HG02938 (cell line): ENCODE measurements around the gene GZMA.
"Not testable (repeated sequence)": the region's sequence is repeated elsewhere in the genome, so short reads cannot be mapped to it uniquely, and the experiment has no call there.

Experiments
- ATAC-seq: cut with Tn5 transposase; IDR thresholded peaks from one replicate; pipeline ENCODE4 v1.9.1; 2021; ENCODE audit warnings: mild to moderate bottlenecking, moderate library complexity; ENCODE audit not compliant: unreplicated experiment

GZMA gene

GRCh38 chr5:55102348-55102747 lies at the start of gene GZMA:
GZMA (plus strand) TSS chr5:55102646; CDS start chr5:55102683, 37 bp downstream.
- ATAC-seq, result no peak

- no peak for ATAC-seq
Observed at GRCh38 chr5:55055183-55055582, 47.3 kb upstream of the GZMA start.

- no peak for ATAC-seq
Observed at GRCh38 chr5:55062039-55062779, 40.2 kb upstream of the GZMA start.

GRCh38 chr5:55063220-55063863 lies 39.1 kb upstream of the GZMA start:
- no peak for ATAC-seq

GRCh38 chr5:55063899-55064298 lies 38.5 kb upstream of the GZMA start:
- ATAC-seq, result no peak

GRCh38 chr5:55064523-55064922 lies 37.9 kb upstream of the GZMA start:
- ATAC-seq, result no peak

GRCh38 chr5:55066277-55066676 lies 36.2 kb upstream of the GZMA start:
- no peak for ATAC-seq

- ATAC-seq, result no peak
Observed at GRCh38 chr5:55070968-55071367, 31.5 kb upstream of the GZMA start.

GRCh38 chr5:55071413-55071812 lies 31.0 kb upstream of the GZMA start:
- ATAC-seq, result no peak

GRCh38 chr5:55072666-55073065 lies 29.8 kb upstream of the GZMA start:
- no peak for ATAC-seq

- ATAC-seq, result no peak
Observed at GRCh38 chr5:55073211-55073610, 29.2 kb upstream of the GZMA start.

- no peak for ATAC-seq
Observed at GRCh38 chr5:55081541-55081940, 20.9 kb upstream of the GZMA start.

GRCh38 chr5:55089301-55089700 lies 13.1 kb upstream of the GZMA start:
- ATAC-seq, result not testable (repeated sequence)

GRCh38 chr5:55091011-55091410 lies 11.4 kb upstream of the GZMA start:
- ATAC-seq, result not testable (repeated sequence)

- ATAC-seq, result no peak
Observed at GRCh38 chr5:55096182-55096581, 6.3 kb upstream of the GZMA start.

GRCh38 chr5:55096861-55097260 lies 5.6 kb upstream of the GZMA start:
- ATAC-seq, result no peak

- not testable (repeated sequence) for ATAC-seq
Observed at GRCh38 chr5:55101148-55101547, 1.3 kb upstream of the GZMA start.

GRCh38 chr5:55101556-55102276 lies 730 bp upstream of the GZMA start:
- no peak for ATAC-seq

- ATAC-seq, result no peak
Observed at GRCh38 chr5:55104036-55104772, 1.8 kb downstream of the GZMA start.

GRCh38 chr5:55104946-55105701 lies 2.7 kb downstream of the GZMA start:
- ATAC-seq, result no peak
